ENCODE measurements around the gene SLC39A9. TPM values are rescaled to one million over a fixed set of nuclear protein-coding genes. Genes with fewer than 3 reads are reported as not detected.
A peak's percentile ranks its signal among the peaks of the same experiment; 100 is the strongest.

SLC39A9 gene
- total RNA-seq, 2 experiments from 2014 or later: 47.9 to 48.2 TPM

GRCh38 chr14:69427596-69427995 is 29.1 kb downstream of the SLC39A9 start:
- Mint-ChIP-seq H3K27me3 (no peaks in the 10 kb centered on the region), H3K9me3 (no peaks in the 10 kb centered on the region), H3K4me1 (no peaks in the 10 kb centered on the region), H3K4me3 (no peak overlapping the region), H3K36me3 (peaks cover 46% of the 10 kb centered on the region), H3K27ac (no peak overlapping the region)
- no peak for DNase-seq

GRCh38 chr14:69428289-69428998 is 30.0 kb downstream of the SLC39A9 start:
- Mint-ChIP-seq H3K9me3 (no peaks in the 10 kb centered on the region), H3K36me3 (peaks cover 45% of the 10 kb centered on the region), H3K4me1 (no peaks in the 10 kb centered on the region), H3K27me3 (no peaks in the 10 kb centered on the region), H3K4me3 (no peak overlapping the region), H3K27ac (no peak overlapping the region)
- no peak for DNase-seq

- no peaks in the 10 kb centered on the region for H3K9me3 Mint-ChIP-seq
- H3K4me3 Mint-ChIP-seq: no peak overlapping the region
- DNase-seq: no peak
- H3K27ac Mint-ChIP-seq: no peak overlapping the region
- peaks cover 42% of the 10 kb centered on the region for H3K36me3 Mint-ChIP-seq
- H3K4me1 Mint-ChIP-seq: no peaks in the 10 kb centered on the region
- no peaks in the 10 kb centered on the region for H3K27me3 Mint-ChIP-seq
Measured at GRCh38 chr14:69429643-69430042, 31.2 kb downstream of the SLC39A9 start.

- Mint-ChIP-seq H3K4me3 (no peak overlapping the region), H3K9me3 (no peaks in the 10 kb centered on the region), H3K27ac (no peak overlapping the region), H3K4me1 (peaks cover 4% of the 10 kb centered on the region), H3K27me3 (no peaks in the 10 kb centered on the region), H3K36me3 (peaks cover 41% of the 10 kb centered on the region)
- DNase-seq: no peak
Measured at GRCh38 chr14:69430306-69430939, 31.9 kb downstream of the SLC39A9 start.

GRCh38 chr14:69432364-69432763 is 33.9 kb downstream of the SLC39A9 start:
- no peak for DNase-seq

GRCh38 chr14:69439521-69440270 is 41.2 kb downstream of the SLC39A9 start:
- H3K4me3 Mint-ChIP-seq: no peak overlapping the region
- H3K4me1 Mint-ChIP-seq: peaks cover 25% of the 10 kb centered on the region
- no peak for DNase-seq
- no peak overlapping the region for H3K27ac Mint-ChIP-seq
- H3K27me3 Mint-ChIP-seq: no peaks in the 10 kb centered on the region
- no peaks in the 10 kb centered on the region for H3K9me3 Mint-ChIP-seq
- peaks cover 35% of the 10 kb centered on the region for H3K36me3 Mint-ChIP-seq

More at GRCh38 chr14:69432364-69432763, 33.9 kb downstream of the SLC39A9 start:
- Mint-ChIP-seq H3K4me3 (no peak overlapping the region), H3K27ac (no peak overlapping the region), H3K27me3 (no peaks in the 10 kb centered on the region), H3K4me1 (peaks cover 4% of the 10 kb centered on the region), H3K9me3 (no peaks in the 10 kb centered on the region), H3K36me3 (peaks cover 34% of the 10 kb centered on the region)

- Mint-ChIP-seq H3K4me3 (peak overlapping the region; percentile 61), H3K27me3 (no peaks in the 10 kb centered on the region), H3K27ac (peak overlapping the region; percentile 64), H3K36me3 (peaks cover 42% of the 10 kb centered on the region), H3K4me1 (peaks cover 20% of the 10 kb centered on the region), H3K9me3 (no peaks in the 10 kb centered on the region)
- no peak for DNase-seq
Measured at GRCh38 chr14:69441948-69442347, 43.5 kb downstream of the SLC39A9 start.

- Mint-ChIP-seq H3K27me3 (no peaks in the 10 kb centered on the region), H3K4me1 (peaks cover 20% of the 10 kb centered on the region), H3K4me3 (peak overlapping the region; percentile 41), H3K36me3 (peaks cover 44% of the 10 kb centered on the region), H3K27ac (no peak overlapping the region), H3K9me3 (no peaks in the 10 kb centered on the region)
- DNase-seq: no peak
Measured at GRCh38 chr14:69443296-69443805, 44.9 kb downstream of the SLC39A9 start.

- peaks cover 18% of the 10 kb centered on the region for H3K36me3 Mint-ChIP-seq
- H3K9me3 Mint-ChIP-seq: no peaks in the 10 kb centered on the region
- no peaks in the 10 kb centered on the region for H3K4me1 Mint-ChIP-seq
Measured at GRCh38 chr14:69449216-69449615, 50.7 kb downstream of the SLC39A9 start.

GRCh38 chr14:69451941-69452340 is 53.4 kb downstream of the SLC39A9 start:
- no peaks in the 10 kb centered on the region for H3K4me1 Mint-ChIP-seq
- H3K9me3 Mint-ChIP-seq: no peaks in the 10 kb centered on the region
- no peak overlapping the region for H3K4me3 Mint-ChIP-seq
- H3K36me3 Mint-ChIP-seq: peaks cover 4% of the 10 kb centered on the region
- no peaks in the 10 kb centered on the region for H3K27me3 Mint-ChIP-seq
- no peak overlapping the region for H3K27ac Mint-ChIP-seq
- no peak for DNase-seq

More at GRCh38 chr14:69449216-69449615, 50.7 kb downstream of the SLC39A9 start:
- Mint-ChIP-seq H3K4me3 (no peak overlapping the region), H3K27ac (no peak overlapping the region), H3K27me3 (no peaks in the 10 kb centered on the region)
- DNase-seq: no peak

GRCh38 chr14:69458350-69458749 is 59.9 kb downstream of the SLC39A9 start:
- H3K9me3 Mint-ChIP-seq: no peaks in the 10 kb centered on the region
- no peaks in the 10 kb centered on the region for H3K27me3 Mint-ChIP-seq
- H3K36me3 Mint-ChIP-seq: peaks cover 4% of the 10 kb centered on the region
- DNase-seq: no peak
- H3K4me1 Mint-ChIP-seq: peaks cover 1% of the 10 kb centered on the region
- H3K27ac Mint-ChIP-seq: no peak overlapping the region
- no peak overlapping the region for H3K4me3 Mint-ChIP-seq

- peaks cover 4% of the 10 kb centered on the region for H3K36me3 Mint-ChIP-seq
- H3K27me3 Mint-ChIP-seq: no peaks in the 10 kb centered on the region
- H3K9me3 Mint-ChIP-seq: no peaks in the 10 kb centered on the region
Measured at GRCh38 chr14:69459122-69459521, 60.6 kb downstream of the SLC39A9 start.

GRCh38 chr14:69460093-69460701 is 61.7 kb downstream of the SLC39A9 start:
- Mint-ChIP-seq H3K27ac (no peak overlapping the region), H3K36me3 (peaks cover 4% of the 10 kb centered on the region), H3K4me3 (no peak overlapping the region), H3K27me3 (no peaks in the 10 kb centered on the region), H3K4me1 (peaks cover 1% of the 10 kb centered on the region), H3K9me3 (no peaks in the 10 kb centered on the region)
- peak; percentile 53 for DNase-seq

More at GRCh38 chr14:69459122-69459521, 60.6 kb downstream of the SLC39A9 start:
- no peak for DNase-seq
- no peak overlapping the region for H3K27ac Mint-ChIP-seq
- peaks cover 1% of the 10 kb centered on the region for H3K4me1 Mint-ChIP-seq
- H3K4me3 Mint-ChIP-seq: no peak overlapping the region

- Mint-ChIP-seq H3K27ac (no peak overlapping the region), H3K4me1 (peaks cover 1% of the 10 kb centered on the region), H3K27me3 (no peaks in the 10 kb centered on the region), H3K4me3 (no peak overlapping the region), H3K9me3 (no peaks in the 10 kb centered on the region), H3K36me3 (peaks cover 2% of the 10 kb centered on the region)
- no peak for DNase-seq
Measured at GRCh38 chr14:69464379-69464778, 65.9 kb downstream of the SLC39A9 start.

GRCh38 chr14:69464829-69465228 is 66.3 kb downstream of the SLC39A9 start:
- Mint-ChIP-seq H3K4me1 (no peaks in the 10 kb centered on the region), H3K9me3 (no peaks in the 10 kb centered on the region), H3K27me3 (no peaks in the 10 kb centered on the region)

More at GRCh38 chr14:69464829-69465228, 66.3 kb downstream of the SLC39A9 start:
- no peak for DNase-seq
- Mint-ChIP-seq H3K4me3 (no peak overlapping the region), H3K27ac (no peak overlapping the region), H3K36me3 (peaks cover 2% of the 10 kb centered on the region)

Measured in activated naive CD8-positive, alpha-beta T cell treated with anti-CD3 and anti-CD28 coated beads for 36 hours (primary cell).